ENCODE measurements around the gene TRIM31. TPM values are rescaled to one million over a fixed set of nuclear protein-coding genes. Genes with fewer than 3 reads are reported as not detected.

Gene TRIM31
- total and polyA plus RNA-seq, 2 donors (not counting 3 experiments of a cell fraction or from before 2014, with no cell fraction given) = not detected

DNA sequence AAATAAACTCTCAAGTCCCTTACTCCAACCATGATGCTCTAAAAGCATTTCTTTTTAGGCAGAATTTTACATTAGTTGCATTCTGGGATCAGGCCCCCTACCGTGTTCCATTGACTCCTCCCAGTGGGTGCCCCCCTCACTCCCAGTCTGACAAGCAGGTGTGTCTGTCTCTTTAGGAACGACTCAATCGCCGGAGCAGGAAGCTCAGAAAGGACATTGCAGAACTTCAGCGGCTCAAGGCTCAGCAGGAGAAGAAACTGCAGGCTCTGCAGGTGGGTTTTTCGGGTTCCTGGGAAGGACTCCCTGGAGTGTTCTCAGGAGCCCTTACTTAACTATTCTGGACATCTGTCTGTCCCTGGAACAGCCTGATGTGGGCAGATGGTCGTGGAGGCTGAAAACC lies 32.9 kb upstream of the TRIM31 start:
- H2AFZ ChIP-seq (ENCODE audit: low read depth, low read length) = no peak overlapping the region
- dilution Hi-C loops (cut with MboI; ENCODE audit: extremely low pct_ligation_motif_present, low sequenced_read_pairs) (no loop called here), intact Hi-C loops (cut with micrococcal nuclease) (no loop called here)
- no TSS peak for BruUV-seq (replicated peaks)
- no peaks in the 10 kb centered on the region for H3K9me1 ChIP-seq (replicated peaks; ENCODE audit: control insufficient read depth, extremely low read depth, insufficient read depth, low read length)
- H3K79me2 ChIP-seq (ENCODE audit: control insufficient read depth, insufficient read depth, low read length) = no peaks in the 10 kb centered on the region
- DNase-seq (ENCODE audit: low read depth, low spot score) (no peak), FAIRE-seq (no peak)
- ChIA-PET POLR2A (no interaction called here), CTCF (no interaction called here)
- peaks cover 18 to 39% of the 10 kb centered on the region in 2 experiments for H3K27me3 ChIP-seq (ENCODE audit: control insufficient read depth in 2 of 2, insufficient read depth in 2 of 2, low read length in 2 of 2)
- no peak overlapping the region for H3K4me2 ChIP-seq (ENCODE audit: insufficient read depth, low read length)
- TF ChIP-seq FOS (IDR thresholded peaks at IDR 0.05; ENCODE audit: borderline replicate concordance, insufficient read depth, low read length) = no peak
- TF ChIP-seq, protein P1, sequence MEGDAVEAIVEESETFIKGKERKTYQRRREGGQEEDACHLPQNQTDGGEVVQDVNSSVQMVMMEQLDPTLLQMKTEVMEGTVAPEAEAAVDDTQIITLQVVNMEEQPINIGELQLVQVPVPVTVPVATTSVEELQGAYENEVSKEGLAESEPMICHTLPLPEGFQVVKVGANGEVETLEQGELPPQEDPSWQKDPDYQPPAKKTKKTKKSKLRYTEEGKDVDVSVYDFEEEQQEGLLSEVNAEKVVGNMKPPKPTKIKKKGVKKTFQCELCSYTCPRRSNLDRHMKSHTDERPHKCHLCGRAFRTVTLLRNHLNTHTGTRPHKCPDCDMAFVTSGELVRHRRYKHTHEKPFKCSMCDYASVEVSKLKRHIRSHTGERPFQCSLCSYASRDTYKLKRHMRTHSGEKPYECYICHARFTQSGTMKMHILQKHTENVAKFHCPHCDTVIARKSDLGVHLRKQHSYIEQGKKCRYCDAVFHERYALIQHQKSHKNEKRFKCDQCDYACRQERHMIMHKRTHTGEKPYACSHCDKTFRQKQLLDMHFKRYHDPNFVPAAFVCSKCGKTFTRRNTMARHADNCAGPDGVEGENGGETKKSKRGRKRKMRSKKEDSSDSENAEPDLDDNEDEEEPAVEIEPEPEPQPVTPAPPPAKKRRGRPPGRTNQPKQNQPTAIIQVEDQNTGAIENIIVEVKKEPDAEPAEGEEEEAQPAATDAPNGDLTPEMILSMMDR (IDR thresholded peaks at IDR 0.05; ENCODE audit: extremely low read depth in 1 of 2, insufficient read depth in 1 of 2, low read depth in 1 of 2, low read length in 2 of 2) = no peak
- TF ChIP-seq EZH2 (IDR thresholded peaks at IDR 0.05; ENCODE audit: borderline replicate concordance, low read depth, low read length, severe bottlenecking) = no peak
- TF ChIP-seq, protein P2, sequence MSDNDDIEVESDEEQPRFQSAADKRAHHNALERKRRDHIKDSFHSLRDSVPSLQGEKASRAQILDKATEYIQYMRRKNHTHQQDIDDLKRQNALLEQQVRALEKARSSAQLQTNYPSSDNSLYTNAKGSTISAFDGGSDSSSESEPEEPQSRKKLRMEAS (IDR thresholded peaks at IDR 0.05; ENCODE audit: insufficient read depth, insufficient read length) = no peak
- TF ChIP-seq GATA2 (IDR thresholded peaks at IDR 0.05; ENCODE audit: insufficient read depth, insufficient read length, low read depth, low read length) = no peak
- no peak for TF ChIP-seq POLR2AphosphoS5 (IDR thresholded peaks at IDR 0.05; ENCODE audit: insufficient read depth, low read depth, low read length)
- TF ChIP-seq MYC (IDR thresholded peaks at IDR 0.05; ENCODE audit: low read depth, low read length) = no peak
- TF ChIP-seq JUN (IDR thresholded peaks at IDR 0.05; ENCODE audit: borderline replicate concordance, insufficient read depth, insufficient read length, low read depth) = no peak
- TF ChIP-seq POLR2A (IDR thresholded peaks at IDR 0.05; ENCODE audit: low read depth, low read length) = no peak
- H3K9ac ChIP-seq (replicated peaks; ENCODE audit: extremely low read depth, insufficient read depth, low read length) = no peak overlapping the region
- H3K4me1 ChIP-seq (ENCODE audit: control insufficient read depth, extremely low read depth, insufficient read depth, low read length) = no peaks in the 10 kb centered on the region
- no peaks in the 10 kb centered on the region for H4K20me1 ChIP-seq (replicated peaks; ENCODE audit: control insufficient read depth, extremely low read depth, insufficient read depth, low read length)
- no peaks in the 10 kb centered on the region for H3K9me3 ChIP-seq (replicated peaks; ENCODE audit: control insufficient read depth, insufficient read depth, low read length)
- H3K27ac ChIP-seq (ENCODE audit: insufficient read depth, low read depth, low read length) = no peak overlapping the region
- H3K4me3 ChIP-seq (replicated peaks in 1 of 3; ENCODE audit: insufficient read depth in 1 of 3, low read depth in 1 of 3, low read length in 3 of 3) = no peak overlapping the region
- H3K36me3 ChIP-seq (ENCODE audit: control insufficient read depth in 2 of 2, extremely low read depth in 1 of 2, insufficient read depth in 2 of 2, low read length in 2 of 2) = no peaks in the 10 kb centered on the region

All from endothelial cell of umbilical vein (primary cell).